ENCODE results near the gene CAPN12.

Gene CAPN12

DNA sequence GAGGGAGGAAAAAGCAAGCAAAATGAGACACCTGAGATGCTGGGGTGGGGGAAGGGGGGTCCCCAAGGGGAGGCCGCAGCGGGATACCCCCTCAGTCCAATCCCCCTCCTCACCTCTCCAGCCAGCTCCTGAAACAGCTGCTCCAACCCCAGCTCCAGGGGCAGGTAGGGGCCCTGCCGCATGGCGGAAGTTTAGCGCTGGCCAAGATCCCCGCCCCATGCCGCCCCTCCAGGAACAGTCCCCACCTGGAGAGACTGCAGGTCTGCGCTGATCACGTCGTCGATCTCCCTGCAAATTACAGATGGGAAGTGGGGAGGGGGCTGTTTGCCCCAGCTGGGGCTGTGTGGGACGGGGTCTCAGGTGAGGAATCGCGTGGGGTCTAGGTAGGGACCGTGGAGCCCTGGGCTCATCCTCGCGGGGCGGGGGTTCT, 9.0 kb downstream of the CAPN12 start:
- TF ChIP-seq ZBTB7A (IDR thresholded peaks at IDR 0.05; ENCODE audit: low read depth) (peak; percentile 87), RAD21 (IDR thresholded peaks at IDR 0.05; ENCODE audit: low read depth) (0 out of 2 replicates have a peak, but pooled peaks have one; percentile 6), TAF1 (IDR thresholded peaks at IDR 0.05; ENCODE audit: low read depth) (no peak)

DNA sequence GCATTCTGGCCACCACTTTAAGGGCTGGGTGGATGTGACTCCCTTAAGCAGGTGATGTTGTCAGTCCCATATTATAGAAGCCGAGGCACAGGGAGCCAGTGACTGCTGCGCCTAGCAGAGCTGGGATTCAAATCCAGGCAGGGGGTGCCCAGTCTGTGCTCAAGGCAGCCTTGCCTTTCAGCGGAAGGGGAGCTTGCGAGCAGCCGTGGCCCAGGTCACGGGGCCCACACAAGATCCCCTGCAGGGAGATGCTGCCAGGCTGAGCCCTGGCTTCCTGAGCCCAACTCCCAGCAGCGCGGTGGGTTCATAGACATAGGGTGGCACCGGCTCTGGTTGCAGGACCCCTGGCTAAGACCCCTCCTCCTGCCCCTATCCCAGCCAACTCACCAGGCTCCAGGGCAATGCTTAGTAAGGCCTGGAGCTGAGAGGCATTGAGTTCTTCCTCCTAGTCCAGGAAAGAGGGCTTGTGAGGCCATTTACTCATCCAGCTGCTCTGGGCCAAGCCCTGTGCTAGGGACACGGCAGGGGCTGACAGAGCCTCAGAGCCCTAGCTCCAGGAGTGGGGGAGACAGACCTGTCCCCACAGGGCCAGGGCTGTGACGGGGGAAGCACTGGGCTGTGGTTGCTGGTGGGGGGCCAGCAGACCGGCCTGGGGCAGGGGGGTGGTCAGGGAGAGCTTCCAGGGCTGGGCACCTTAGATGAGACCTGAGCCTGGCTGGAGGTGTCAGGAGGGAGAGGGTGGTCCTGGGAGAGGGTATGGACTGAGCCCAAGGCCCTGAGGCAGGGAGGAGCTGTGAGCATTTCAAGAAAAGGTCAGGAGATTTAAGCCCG, 9.6 kb downstream of the CAPN12 start:
- TF ChIP-seq CEBPB (IDR thresholded peaks at IDR 0.05): no peak
- TF ChIP-seq, protein P1, sequence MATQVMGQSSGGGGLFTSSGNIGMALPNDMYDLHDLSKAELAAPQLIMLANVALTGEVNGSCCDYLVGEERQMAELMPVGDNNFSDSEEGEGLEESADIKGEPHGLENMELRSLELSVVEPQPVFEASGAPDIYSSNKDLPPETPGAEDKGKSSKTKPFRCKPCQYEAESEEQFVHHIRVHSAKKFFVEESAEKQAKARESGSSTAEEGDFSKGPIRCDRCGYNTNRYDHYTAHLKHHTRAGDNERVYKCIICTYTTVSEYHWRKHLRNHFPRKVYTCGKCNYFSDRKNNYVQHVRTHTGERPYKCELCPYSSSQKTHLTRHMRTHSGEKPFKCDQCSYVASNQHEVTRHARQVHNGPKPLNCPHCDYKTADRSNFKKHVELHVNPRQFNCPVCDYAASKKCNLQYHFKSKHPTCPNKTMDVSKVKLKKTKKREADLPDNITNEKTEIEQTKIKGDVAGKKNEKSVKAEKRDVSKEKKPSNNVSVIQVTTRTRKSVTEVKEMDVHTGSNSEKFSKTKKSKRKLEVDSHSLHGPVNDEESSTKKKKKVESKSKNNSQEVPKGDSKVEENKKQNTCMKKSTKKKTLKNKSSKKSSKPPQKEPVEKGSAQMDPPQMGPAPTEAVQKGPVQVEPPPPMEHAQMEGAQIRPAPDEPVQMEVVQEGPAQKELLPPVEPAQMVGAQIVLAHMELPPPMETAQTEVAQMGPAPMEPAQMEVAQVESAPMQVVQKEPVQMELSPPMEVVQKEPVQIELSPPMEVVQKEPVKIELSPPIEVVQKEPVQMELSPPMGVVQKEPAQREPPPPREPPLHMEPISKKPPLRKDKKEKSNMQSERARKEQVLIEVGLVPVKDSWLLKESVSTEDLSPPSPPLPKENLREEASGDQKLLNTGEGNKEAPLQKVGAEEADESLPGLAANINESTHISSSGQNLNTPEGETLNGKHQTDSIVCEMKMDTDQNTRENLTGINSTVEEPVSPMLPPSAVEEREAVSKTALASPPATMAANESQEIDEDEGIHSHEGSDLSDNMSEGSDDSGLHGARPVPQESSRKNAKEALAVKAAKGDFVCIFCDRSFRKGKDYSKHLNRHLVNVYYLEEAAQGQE (IDR thresholded peaks at IDR 0.05; ENCODE audit: low read depth): no peak
- TF ChIP-seq YY1 (IDR thresholded peaks at IDR 0.05; ENCODE audit: low read depth): no peak
- TF ChIP-seq TAF1 (IDR thresholded peaks at IDR 0.05; ENCODE audit: low read depth): no peak
- TF ChIP-seq, protein P2, sequence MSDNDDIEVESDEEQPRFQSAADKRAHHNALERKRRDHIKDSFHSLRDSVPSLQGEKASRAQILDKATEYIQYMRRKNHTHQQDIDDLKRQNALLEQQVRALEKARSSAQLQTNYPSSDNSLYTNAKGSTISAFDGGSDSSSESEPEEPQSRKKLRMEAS (IDR thresholded peaks at IDR 0.05): no peak
- no peak for TF ChIP-seq RAD21 (IDR thresholded peaks at IDR 0.05; ENCODE audit: low read depth)
- TF ChIP-seq EGR1 (IDR thresholded peaks at IDR 0.05): no peak
- no peak for TF ChIP-seq TCF12 (IDR thresholded peaks at IDR 0.05; ENCODE audit: low read depth)
- no peak for TF ChIP-seq ZBTB7A (IDR thresholded peaks at IDR 0.05; ENCODE audit: low read depth)
- no peak for TF ChIP-seq NFIC (IDR thresholded peaks at IDR 0.05)
- TF ChIP-seq TEAD4 (IDR thresholded peaks at IDR 0.05): no peak
- TF ChIP-seq, protein P3, sequence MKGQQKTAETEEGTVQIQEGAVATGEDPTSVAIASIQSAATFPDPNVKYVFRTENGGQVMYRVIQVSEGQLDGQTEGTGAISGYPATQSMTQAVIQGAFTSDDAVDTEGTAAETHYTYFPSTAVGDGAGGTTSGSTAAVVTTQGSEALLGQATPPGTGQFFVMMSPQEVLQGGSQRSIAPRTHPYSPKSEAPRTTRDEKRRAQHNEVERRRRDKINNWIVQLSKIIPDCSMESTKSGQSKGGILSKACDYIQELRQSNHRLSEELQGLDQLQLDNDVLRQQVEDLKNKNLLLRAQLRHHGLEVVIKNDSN (IDR thresholded peaks at IDR 0.05): no peak
- TF ChIP-seq EP300 (IDR thresholded peaks at IDR 0.05; ENCODE audit: borderline replicate concordance): no peak
- TF ChIP-seq FOXM1 (IDR thresholded peaks at IDR 0.05; ENCODE audit: borderline replicate concordance, low read depth): no peak
- TF ChIP-seq CREB1 (IDR thresholded peaks at IDR 0.05; ENCODE audit: low read depth): no peak

DNA sequence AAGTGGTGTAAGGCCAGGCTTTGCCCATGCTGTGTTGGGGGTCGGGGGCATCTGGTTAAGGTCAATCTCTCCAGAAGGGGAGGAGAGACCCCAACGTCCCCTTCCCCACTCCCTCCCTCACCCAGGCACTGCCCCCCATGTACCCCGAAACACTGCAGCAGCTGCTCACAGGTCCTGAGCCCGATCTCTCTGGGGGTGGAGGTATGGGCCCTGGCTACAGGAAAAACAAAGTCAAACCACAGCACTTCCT, 10.2 kb downstream of the CAPN12 start:
- TF ChIP-seq, protein P3 (IDR thresholded peaks at IDR 0.05): no peak
- TF ChIP-seq TAF1 (IDR thresholded peaks at IDR 0.05; ENCODE audit: low read depth) (no peak), YY1 (IDR thresholded peaks at IDR 0.05; ENCODE audit: low read depth) (no peak), FOXM1 (IDR thresholded peaks at IDR 0.05; ENCODE audit: borderline replicate concordance, low read depth) (no peak), EGR1 (IDR thresholded peaks at IDR 0.05) (no peak), CREB1 (IDR thresholded peaks at IDR 0.05; ENCODE audit: low read depth) (no peak), CEBPB (IDR thresholded peaks at IDR 0.05) (no peak)

DNA sequence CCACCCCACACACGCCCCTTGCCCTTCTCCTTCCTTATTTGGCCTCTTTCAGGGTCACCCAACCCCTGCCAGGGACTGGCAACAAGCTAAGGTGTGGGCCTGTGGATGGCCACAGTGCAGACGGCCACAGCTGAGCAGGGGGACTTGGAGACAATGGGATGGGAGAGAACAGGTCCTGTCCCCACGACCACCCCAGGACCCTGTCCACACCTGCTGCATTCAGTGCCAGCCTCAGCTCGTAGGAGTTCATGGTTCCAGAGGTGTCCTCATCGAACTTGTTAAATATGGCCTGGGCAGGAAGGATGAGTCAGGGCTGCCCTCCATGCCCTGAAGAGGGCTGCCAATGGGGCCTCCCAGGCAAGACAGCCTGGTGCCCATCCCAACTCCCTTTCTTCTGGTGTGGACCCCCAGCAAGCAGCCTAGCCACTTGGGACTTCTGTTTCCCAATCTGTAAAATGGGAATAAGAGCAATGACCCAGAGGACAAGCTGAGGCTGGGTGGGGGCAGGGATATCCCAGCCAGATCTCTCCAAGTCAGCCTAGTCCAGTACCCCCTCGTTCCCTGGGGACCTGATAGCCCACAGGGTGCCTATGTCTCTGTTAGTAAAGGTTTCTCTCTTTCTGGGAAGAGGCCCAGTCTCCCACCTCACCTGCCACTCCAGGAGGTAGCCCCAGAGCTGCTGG, 10.6 kb downstream of the CAPN12 start:
- TF ChIP-seq RAD21 (IDR thresholded peaks at IDR 0.05; ENCODE audit: low read depth) (no peak), EP300 (IDR thresholded peaks at IDR 0.05; ENCODE audit: borderline replicate concordance) (no peak), ZBTB7A (IDR thresholded peaks at IDR 0.05; ENCODE audit: low read depth) (no peak), CREB1 (IDR thresholded peaks at IDR 0.05; ENCODE audit: low read depth) (no peak)

DNA sequence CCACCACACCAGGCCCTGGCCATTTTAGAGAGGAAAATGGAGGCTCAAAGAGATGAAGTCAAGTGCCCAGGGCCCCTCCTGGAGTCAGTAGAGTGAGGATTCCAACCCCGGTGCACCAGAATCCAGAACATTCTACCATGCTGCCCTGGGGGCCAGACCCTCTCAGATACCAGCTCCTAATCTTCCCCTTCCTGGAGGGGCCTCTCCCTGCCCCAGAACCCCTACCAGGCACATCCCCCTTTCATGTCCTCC, 11.1 kb downstream of the CAPN12 start:
- TF ChIP-seq TCF12 (IDR thresholded peaks at IDR 0.05; ENCODE audit: low read depth): no peak
- no peak for TF ChIP-seq NFIC (IDR thresholded peaks at IDR 0.05)
- TF ChIP-seq, protein P3 (IDR thresholded peaks at IDR 0.05): no peak
- TF ChIP-seq, protein P1 (IDR thresholded peaks at IDR 0.05; ENCODE audit: low read depth): no peak
- TF ChIP-seq EP300 (IDR thresholded peaks at IDR 0.05; ENCODE audit: borderline replicate concordance): no peak
- no peak for TF ChIP-seq ZBTB7A (IDR thresholded peaks at IDR 0.05; ENCODE audit: low read depth)
- no peak for TF ChIP-seq RAD21 (IDR thresholded peaks at IDR 0.05; ENCODE audit: low read depth)
- no peak for TF ChIP-seq TAF1 (IDR thresholded peaks at IDR 0.05; ENCODE audit: low read depth)
- TF ChIP-seq YY1 (IDR thresholded peaks at IDR 0.05; ENCODE audit: low read depth): no peak
- TF ChIP-seq EGR1 (IDR thresholded peaks at IDR 0.05): no peak
- TF ChIP-seq, protein P2 (IDR thresholded peaks at IDR 0.05): no peak
- TF ChIP-seq CREB1 (IDR thresholded peaks at IDR 0.05; ENCODE audit: low read depth): no peak
- no peak for TF ChIP-seq FOXM1 (IDR thresholded peaks at IDR 0.05; ENCODE audit: borderline replicate concordance, low read depth)
- TF ChIP-seq TEAD4 (IDR thresholded peaks at IDR 0.05): no peak
- TF ChIP-seq CEBPB (IDR thresholded peaks at IDR 0.05): no peak

Measured in Ishikawa (cell line).